ENCODE results near the gene MECR. TPM values are rescaled to one million over a fixed set of nuclear protein-coding genes. Genes with fewer than 3 reads are reported as not detected.

MECR gene
- polyA plus RNA-seq, 1 donor (not counting 4 experiments of a cell fraction or from before 2014, with no cell fraction given) = 20.7 TPM

- no peak for DNase-seq (ENCODE audit: low read depth, low spot score)
- peak overlapping the region; percentile 76 for H3K27ac ChIP-seq (ENCODE audit: control insufficient read depth, insufficient read depth, low read length)
- H3K79me2 ChIP-seq (ENCODE audit: control insufficient read depth, insufficient read depth, low read length) = no peaks in the 10 kb centered on the region
- H3K36me3 ChIP-seq (ENCODE audit: control insufficient read depth in 2 of 2, extremely low read depth in 1 of 2, insufficient read depth in 2 of 2, low read length in 2 of 2) = peaks cover 24 to 26% of the 10 kb centered on the region in 2 experiments
- dilution Hi-C loops (cut with MboI; ENCODE audit: extremely low pct_ligation_motif_present, low sequenced_read_pairs) = no loop called here
- peak; percentile 5 for FAIRE-seq
- no peaks in the 10 kb centered on the region for H4K20me1 ChIP-seq (ENCODE audit: control insufficient read depth, extremely low read depth, insufficient read depth, low read length)
- H3K9me3 ChIP-seq (ENCODE audit: control insufficient read depth, low read depth, low read length) = no peaks in the 10 kb centered on the region
- H3K9me1 ChIP-seq (ENCODE audit: control insufficient read depth, extremely low read depth, insufficient read depth, low read length) = peaks cover 2% of the 10 kb centered on the region
- H3K27me3 ChIP-seq (ENCODE audit: control insufficient read depth, extremely low read depth, insufficient read depth, low read length) = no peaks in the 10 kb centered on the region
- peak overlapping the region in 2 of 3 experiments; percentile 54 to 57 for H3K4me3 ChIP-seq (ENCODE audit: control insufficient read depth in 2 of 3, extremely low read depth in 1 of 3, insufficient read depth in 2 of 3, low read depth in 1 of 3, low read length in 3 of 3)
- no peak for TF ChIP-seq EZH2 (IDR thresholded peaks at IDR 0.05; ENCODE audit: low read length)
- no peak for TF ChIP-seq CTCF (optimal IDR thresholded peaks at IDR 0.05 in 1 of 3, IDR thresholded peaks at IDR 0.05 in 1 of 3, conservative IDR thresholded peaks at IDR 0.05 in 1 of 3; ENCODE audit: extremely low read depth in 1 of 3, insufficient read depth in 2 of 3, low read length in 3 of 3)
- H3K4me2 ChIP-seq (ENCODE audit: control insufficient read depth, extremely low read depth, insufficient read depth, low read depth, low read length) = peak overlapping the region; percentile 92
- peaks cover 13% of the 10 kb centered on the region for H3K4me1 ChIP-seq (ENCODE audit: control insufficient read depth, extremely low read depth, insufficient read depth, low read length)
- peak overlapping the region; percentile 72 for H2AFZ ChIP-seq (ENCODE audit: control insufficient read depth, low read length)
- peak overlapping the region; percentile 54 for H3K9ac ChIP-seq (ENCODE audit: control insufficient read depth, extremely low read depth, insufficient read depth, low read length)
These were observed 28.7 kb downstream of the MECR start for GRCh38 chr1:29202053-29202452.

GRCh38 chr1:29201595-29202051 is 29.1 kb downstream of the MECR start:
- no peak for TF ChIP-seq CTCF (optimal IDR thresholded peaks at IDR 0.05 in 1 of 3, IDR thresholded peaks at IDR 0.05 in 1 of 3, conservative IDR thresholded peaks at IDR 0.05 in 1 of 3; ENCODE audit: extremely low read depth in 1 of 3, insufficient read depth in 2 of 3, low read length in 3 of 3)
- TF ChIP-seq EZH2 (IDR thresholded peaks at IDR 0.05; ENCODE audit: low read length) = no peak
- Histone ChIP-seq H3K36me3 (ENCODE audit: control insufficient read depth in 2 of 2, extremely low read depth in 1 of 2, insufficient read depth in 2 of 2, low read length in 2 of 2) (peaks cover 23 to 29% of the 10 kb centered on the region in 2 experiments), H3K9me3 (ENCODE audit: control insufficient read depth, low read depth, low read length) (no peaks in the 10 kb centered on the region), H4K20me1 (ENCODE audit: control insufficient read depth, extremely low read depth, insufficient read depth, low read length) (no peaks in the 10 kb centered on the region), H3K4me1 (ENCODE audit: control insufficient read depth, extremely low read depth, insufficient read depth, low read length) (peaks cover 14% of the 10 kb centered on the region), H3K4me3 (ENCODE audit: control insufficient read depth in 2 of 3, extremely low read depth in 1 of 3, insufficient read depth in 2 of 3, low read depth in 1 of 3, low read length in 3 of 3) (no peak overlapping the region), H3K9ac (ENCODE audit: control insufficient read depth, extremely low read depth, insufficient read depth, low read length) (no peak overlapping the region), H3K27me3 (ENCODE audit: control insufficient read depth, extremely low read depth, insufficient read depth, low read length) (no peaks in the 10 kb centered on the region), H3K4me2 (ENCODE audit: control insufficient read depth, extremely low read depth, insufficient read depth, low read depth, low read length) (no peak overlapping the region), H2AFZ (ENCODE audit: control insufficient read depth, low read length) (no peak overlapping the region), H3K27ac (ENCODE audit: control insufficient read depth, insufficient read depth, low read length) (peak overlapping the region; percentile 76), H3K9me1 (ENCODE audit: control insufficient read depth, extremely low read depth, insufficient read depth, low read length) (peaks cover 2% of the 10 kb centered on the region), H3K79me2 (ENCODE audit: control insufficient read depth, insufficient read depth, low read length) (no peaks in the 10 kb centered on the region)
- dilution Hi-C loops (cut with MboI; ENCODE audit: extremely low pct_ligation_motif_present, low sequenced_read_pairs) = no loop called here
- no peak for DNase-seq (ENCODE audit: low read depth, low spot score)
- no peak for FAIRE-seq

All from keratinocyte (primary cell).